Activated T-helper 1 cell treated with anti-CD3 and anti-CD28 coated beads, Interleukin-12 subunit alpha, Interleukin-12 subunit beta, Interleukin-2, Interleukin-4 antibody, amounts not matched to agents 30 ng/mL and 10 ng/mL and 1 ng/mL, durations not matched to agents 14 hours and 24 hours and 36 hours (primary cell): ENCODE measurements around the gene NIPAL4. TPM values are rescaled to one million over a fixed set of nuclear protein-coding genes. Genes with fewer than 3 reads are reported as not detected.

Experiments used
- DNase-seq: peaks from one replicate; pipeline ENCODE4 v3.0.0; 2021; ENCODE audit warnings: low spot score
- H3K27ac Mint-ChIP-seq: one replicate; pipeline ENCODE4 v1.8.0; 2021; ENCODE audit warnings: mild to moderate bottlenecking, mixed read lengths
- H3K27me3 Mint-ChIP-seq: one replicate; pipeline ENCODE4 v1.8.0; 2022; ENCODE audit warnings: mild to moderate bottlenecking, moderate library complexity, mixed read lengths; ENCODE audit not compliant: insufficient read depth
- H3K36me3 Mint-ChIP-seq: one replicate; pipeline ENCODE4 v1.8.0; 2021; ENCODE audit warnings: low read depth, mixed read lengths
- H3K4me1 Mint-ChIP-seq: one replicate; pipeline ENCODE4 v1.8.0; 2021; ENCODE audit warnings: low read depth, mixed read lengths
- H3K4me3 Mint-ChIP-seq: one replicate; pipeline ENCODE4 v1.8.0; 2021; ENCODE audit warnings: mild to moderate bottlenecking, moderate library complexity, mixed read lengths
- H3K9me3 Mint-ChIP-seq: one replicate; pipeline ENCODE4 v1.8.0; 2021; ENCODE audit warnings: mixed read lengths
- intact Hi-C: fragments of 100-400 bp; cut with micrococcal nuclease; formaldehyde crosslinking; loops from one replicate; pipeline ENCODE4 v1.15.1; 2024
- total RNA-seq: library from RNA; stranded (reverse); gene quantifications from 2 replicates; pipeline ENCODE4 v1.2.3, GENCODE V29; 2022

Gene NIPAL4
- total RNA-seq, 1 donor from 2014 or later: 2.2 TPM

DNA sequence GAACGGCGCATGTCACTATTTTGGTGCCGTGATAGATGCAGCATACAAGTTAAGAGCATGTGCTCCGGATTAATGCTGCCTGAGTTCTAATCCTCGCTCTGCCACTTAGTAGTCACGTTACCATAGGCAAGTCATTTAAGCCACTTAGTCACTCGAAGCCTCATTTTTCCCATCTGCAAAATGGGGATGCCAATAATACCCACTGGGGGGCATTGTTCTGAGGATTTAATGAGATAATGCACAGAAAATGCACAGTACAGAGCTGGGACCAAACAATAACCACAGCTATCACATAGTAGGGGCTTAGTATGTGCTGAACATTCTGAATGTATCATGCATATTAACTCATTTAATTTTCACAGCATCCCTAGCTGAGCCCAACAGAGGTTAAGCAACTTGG, 9.1 kb downstream of the NIPAL4 start:
- Mint-ChIP-seq H3K27me3 (no peaks in the 10 kb centered on the region), H3K4me1 (peaks cover 47% of the 10 kb centered on the region), H3K9me3 (no peaks in the 10 kb centered on the region), H3K4me3 (no peak overlapping the region), H3K27ac (no peak overlapping the region), H3K36me3 (peaks cover 40% of the 10 kb centered on the region)
- DNase-seq: no peak
- intact Hi-C loops: loop anchor here (10.0 kb wide), 1 partner anchor 294 kb away; no protein-coding TSS in a partner anchor

DNA sequence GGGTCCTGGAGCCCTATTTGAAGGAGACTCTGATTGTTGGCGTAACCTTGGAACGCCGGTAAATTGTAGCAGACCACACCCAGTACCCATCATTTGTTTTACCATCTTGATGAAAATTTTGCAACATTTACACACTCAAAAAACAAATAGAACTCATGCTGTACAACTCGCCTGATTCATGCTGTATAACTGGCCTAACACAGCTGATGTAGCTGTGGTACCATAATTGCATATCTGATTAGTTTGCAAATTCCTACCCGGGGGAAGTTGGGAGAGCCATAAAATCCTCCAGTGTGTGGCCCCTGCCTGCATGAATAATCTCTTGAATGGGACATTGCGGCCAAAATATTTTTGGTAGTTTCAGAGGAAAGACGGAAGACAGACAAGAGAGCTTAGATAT, 9.7 kb downstream of the NIPAL4 start:
- Mint-ChIP-seq H3K4me3 (no peak overlapping the region), H3K36me3 (peaks cover 41% of the 10 kb centered on the region), H3K9me3 (no peaks in the 10 kb centered on the region), H3K27ac (peak overlapping the region; percentile 48), H3K4me1 (peaks cover 41% of the 10 kb centered on the region), H3K27me3 (no peaks in the 10 kb centered on the region)
- DNase-seq: no peak
- intact Hi-C loops: loop anchor here (10.0 kb wide), 1 partner anchor 295 kb away; no protein-coding TSS in a partner anchor

DNA sequence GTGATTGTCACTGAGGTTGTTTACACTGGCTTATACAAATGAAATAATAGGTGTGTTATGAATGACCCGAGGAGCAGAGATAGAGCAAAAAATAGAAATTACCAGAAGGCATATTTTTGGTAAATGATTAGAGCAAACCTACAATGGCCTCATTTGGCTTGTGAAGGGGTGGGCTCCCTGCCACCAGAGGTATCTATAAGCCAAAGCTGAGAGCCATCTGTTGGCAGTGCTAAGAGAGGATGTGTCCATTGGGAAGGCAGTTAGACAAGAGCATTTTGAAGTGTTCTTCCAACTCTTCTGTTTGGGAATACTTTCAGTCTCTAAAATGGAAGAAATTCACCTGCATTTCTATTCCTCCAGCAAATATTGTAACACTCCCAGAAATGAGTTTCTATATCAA, 10.6 kb downstream of the NIPAL4 start:
- Mint-ChIP-seq H3K36me3 (peaks cover 46% of the 10 kb centered on the region), H3K27me3 (no peaks in the 10 kb centered on the region), H3K27ac (no peak overlapping the region), H3K9me3 (no peaks in the 10 kb centered on the region), H3K4me1 (peaks cover 31% of the 10 kb centered on the region), H3K4me3 (no peak overlapping the region)
- no peak for DNase-seq
- intact Hi-C loops: loop anchor here (1.0 kb wide), 1 partner anchor 39 kb away; no protein-coding TSS in a partner anchor

DNA sequence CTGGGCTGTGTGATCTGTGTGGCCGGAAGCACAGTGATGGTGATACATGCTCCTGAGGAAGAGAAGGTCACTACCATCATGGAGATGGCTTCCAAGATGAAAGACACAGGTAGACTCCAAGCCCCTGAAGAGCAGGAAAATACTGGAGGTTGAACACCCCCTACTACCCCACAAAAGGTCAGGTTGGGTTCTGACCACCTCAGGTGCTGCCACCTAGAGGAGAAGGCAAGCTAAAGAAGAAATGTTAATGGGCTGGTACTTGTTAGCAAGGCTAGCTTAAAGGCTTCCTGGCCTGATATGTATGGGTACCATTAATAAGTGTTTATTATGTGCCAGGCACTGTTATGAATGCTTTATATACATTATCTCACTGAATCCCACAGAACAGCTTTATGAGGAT, 11.7 kb downstream of the NIPAL4 start:
- no peak for DNase-seq
- Mint-ChIP-seq H3K4me3 (no peak overlapping the region), H3K9me3 (no peaks in the 10 kb centered on the region), H3K27me3 (no peaks in the 10 kb centered on the region), H3K36me3 (peaks cover 41% of the 10 kb centered on the region), H3K4me1 (peaks cover 22% of the 10 kb centered on the region), H3K27ac (peak overlapping the region; percentile 52)
- intact Hi-C loops: loop anchor here (1.0 kb wide), 1 partner anchor 40 kb away; no protein-coding TSS in a partner anchor

DNA sequence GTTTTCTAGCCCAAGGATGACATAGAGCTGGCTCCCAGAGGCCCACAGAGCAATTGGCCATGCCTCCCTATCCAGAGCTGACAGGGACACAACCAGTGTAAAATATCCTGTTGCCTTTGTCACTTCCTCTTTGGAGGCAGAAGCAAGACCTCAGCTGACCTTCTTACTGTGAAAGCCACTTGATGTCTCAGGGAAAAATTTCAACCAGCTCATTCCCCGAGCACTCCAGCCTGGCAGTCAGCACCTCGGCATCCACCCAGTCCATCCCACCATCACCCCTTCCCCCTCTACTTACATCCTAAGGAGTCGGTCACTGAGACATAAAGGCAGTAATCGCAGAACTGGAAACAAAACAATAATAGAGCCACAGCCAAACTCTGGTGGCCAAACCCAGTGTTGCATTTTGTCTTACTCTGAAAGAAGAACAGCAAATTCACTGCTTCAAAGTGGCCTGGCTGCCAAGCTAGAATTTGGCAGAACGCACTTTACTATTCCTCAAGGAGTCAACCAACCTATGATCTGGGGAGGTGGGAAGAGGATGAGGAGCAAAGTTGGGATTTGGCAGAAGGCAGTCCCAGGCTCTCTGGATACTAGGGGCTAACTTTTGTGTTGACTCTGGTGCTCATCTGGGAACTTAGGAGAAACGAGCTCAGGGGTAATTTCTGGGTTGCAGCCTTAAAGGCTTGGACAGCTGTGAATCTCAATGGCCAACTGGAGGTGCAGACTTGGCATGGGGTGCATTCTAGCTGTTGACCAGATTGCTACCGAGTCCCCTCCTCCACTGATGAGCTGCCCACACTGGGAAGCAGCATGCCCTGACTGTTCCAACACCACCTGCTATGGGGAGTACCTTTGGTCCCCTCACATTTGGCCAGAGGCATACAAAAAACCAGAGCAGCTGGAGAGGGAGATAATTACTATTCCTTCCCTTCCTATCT, 13.6 kb downstream of the NIPAL4 start:
- Mint-ChIP-seq H3K4me1 (peaks cover 41% of the 10 kb centered on the region), H3K4me3 (no peak overlapping the region), H3K9me3 (no peaks in the 10 kb centered on the region), H3K36me3 (peaks cover 55% of the 10 kb centered on the region), H3K27me3 (no peaks in the 10 kb centered on the region), H3K27ac (peak overlapping the region; percentile 68)
- intact Hi-C loops: no loop called here
- no peak for DNase-seq

DNA sequence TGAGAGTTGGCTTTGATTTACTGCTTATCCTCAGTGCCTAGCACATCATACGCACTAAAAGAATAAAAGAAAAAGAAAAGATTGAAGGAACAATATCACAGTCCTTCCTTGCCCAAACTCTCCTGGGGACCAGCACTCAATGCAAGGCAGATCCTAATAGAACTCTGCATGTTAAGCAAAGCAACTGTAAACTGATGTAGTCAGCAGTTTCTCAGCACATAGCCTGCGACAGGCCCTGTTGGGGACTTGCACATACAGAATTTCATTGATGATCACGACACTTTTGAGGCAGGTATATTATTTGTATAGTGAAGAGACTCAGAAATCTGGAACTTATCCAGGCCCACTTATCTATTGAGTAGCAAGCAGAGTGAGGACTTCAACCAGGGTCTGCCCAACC, 15.4 kb downstream of the NIPAL4 start:
- intact Hi-C loops: loop anchor here (5.0 kb wide), 1 partner anchor 98 kb away; no protein-coding TSS in a partner anchor
- Mint-ChIP-seq H3K9me3 (no peaks in the 10 kb centered on the region), H3K27ac (peak overlapping the region; percentile 41), H3K4me3 (no peak overlapping the region), H3K4me1 (peaks cover 54% of the 10 kb centered on the region), H3K36me3 (peaks cover 64% of the 10 kb centered on the region), H3K27me3 (no peaks in the 10 kb centered on the region)
- DNase-seq: no peak

DNA sequence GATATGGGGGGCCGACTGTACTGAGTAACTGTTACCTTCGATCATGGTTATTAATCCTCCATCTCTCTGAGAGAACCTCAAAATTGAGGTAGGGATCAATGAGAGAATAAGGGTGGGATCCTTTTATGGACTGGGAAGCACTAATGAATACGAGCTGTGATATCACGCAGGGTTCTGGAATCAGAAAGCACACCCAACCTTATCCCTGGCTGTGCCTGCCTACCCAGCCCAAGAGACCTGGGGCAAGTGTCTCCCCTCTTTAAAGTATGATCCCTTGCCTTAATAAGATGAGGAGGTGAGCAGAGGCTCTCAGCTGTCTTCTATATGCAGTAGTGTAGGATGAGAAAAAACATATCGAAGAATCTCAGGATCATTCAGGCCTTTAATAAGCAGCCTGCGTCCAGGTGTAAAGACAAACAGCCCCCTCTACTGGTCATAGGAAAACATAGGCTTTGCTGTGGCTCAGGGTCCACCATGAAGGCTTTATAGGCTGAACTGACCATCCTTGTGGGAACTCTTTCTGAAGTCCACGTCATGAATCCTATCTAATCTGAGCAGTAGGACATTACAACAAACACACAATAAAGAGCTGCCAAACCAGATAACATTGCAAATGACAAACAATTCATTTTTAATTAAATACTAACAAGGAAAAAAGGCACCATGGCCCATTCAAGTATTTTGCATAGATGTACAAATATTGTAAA, 16.8 kb downstream of the NIPAL4 start:
- H3K9me3 Mint-ChIP-seq: no peaks in the 10 kb centered on the region
- no peak for DNase-seq
- peaks cover 65% of the 10 kb centered on the region for H3K4me1 Mint-ChIP-seq
- no peaks in the 10 kb centered on the region for H3K27me3 Mint-ChIP-seq
- intact Hi-C loops: loop anchor here (1.0 to 5.0 kb wide), 3 partner anchors 46 to 149 kb away; no protein-coding TSS in a partner anchor
- no peak overlapping the region for H3K4me3 Mint-ChIP-seq
- H3K27ac Mint-ChIP-seq: peak overlapping the region; percentile 48
- H3K36me3 Mint-ChIP-seq: peaks cover 69% of the 10 kb centered on the region

DNA sequence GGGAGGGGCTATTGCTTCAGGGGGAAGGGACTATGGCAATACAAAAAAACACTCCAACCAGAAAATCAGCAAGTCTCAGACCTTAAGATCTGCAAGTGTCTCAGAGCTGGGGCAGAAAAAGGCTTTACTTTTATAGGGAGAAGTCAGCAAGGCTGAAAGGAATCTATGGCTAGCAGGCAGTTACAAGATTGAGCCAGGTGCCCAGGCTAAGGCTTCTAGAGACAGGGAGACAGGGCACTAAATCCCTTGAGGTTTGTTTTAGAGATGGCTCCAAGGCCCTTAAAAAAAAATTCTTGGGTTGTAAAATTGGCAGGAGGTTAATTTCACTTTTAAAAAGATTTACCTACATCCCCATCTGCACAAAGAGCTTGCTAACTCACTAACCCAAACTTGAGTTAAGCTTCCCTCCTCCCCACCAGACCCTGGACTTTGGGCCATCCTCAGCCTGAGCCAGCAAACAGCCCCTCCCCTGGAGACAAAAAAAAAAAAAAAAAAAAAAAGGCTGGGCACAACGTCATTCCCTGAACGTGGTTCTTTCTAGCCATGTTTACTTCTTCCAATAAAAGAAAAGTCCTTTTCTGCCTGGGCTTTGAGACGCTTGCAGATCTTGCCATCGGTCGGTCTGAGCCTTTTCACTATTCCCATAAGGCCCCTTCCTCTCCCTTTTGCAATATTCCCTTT, 17.9 kb downstream of the NIPAL4 start:
- no peaks in the 10 kb centered on the region for H3K27me3 Mint-ChIP-seq
- H3K27ac Mint-ChIP-seq: peak overlapping the region; percentile 94
- intact Hi-C loops: loop anchor here (1.0 to 5.0 kb wide), 3 partner anchors 47 to 150 kb away; no protein-coding TSS in a partner anchor
- DNase-seq: no peak
- H3K36me3 Mint-ChIP-seq: peaks cover 71% of the 10 kb centered on the region
- no peak overlapping the region for H3K4me3 Mint-ChIP-seq
- no peaks in the 10 kb centered on the region for H3K9me3 Mint-ChIP-seq
- peaks cover 71% of the 10 kb centered on the region for H3K4me1 Mint-ChIP-seq

DNA sequence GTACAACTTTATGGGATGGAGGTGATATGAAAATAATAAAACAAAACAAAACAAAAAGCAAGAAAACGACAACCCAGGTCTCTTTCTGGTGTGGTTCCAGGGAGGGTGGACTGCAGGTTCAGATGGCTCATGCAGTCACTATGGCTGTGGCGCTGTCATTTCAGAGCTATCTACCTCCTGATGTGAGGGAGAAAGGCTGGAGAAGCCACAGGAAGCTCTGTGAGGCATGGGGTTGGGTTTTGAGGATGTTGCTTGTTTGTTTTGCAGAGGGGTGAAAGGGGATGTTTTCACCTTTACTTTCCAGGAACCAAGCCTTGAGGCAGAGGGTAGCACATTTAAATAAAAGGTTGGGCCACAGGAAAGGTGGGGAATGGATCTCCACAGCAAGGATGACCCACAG, 18.7 kb downstream of the NIPAL4 start:
- intact Hi-C loops: loop anchor here (5.0 kb wide), 1 partner anchor 101 kb away; no protein-coding TSS in a partner anchor
- H3K27me3 Mint-ChIP-seq: no peaks in the 10 kb centered on the region
- peaks cover 68% of the 10 kb centered on the region for H3K4me1 Mint-ChIP-seq
- peak overlapping the region; percentile 94 for H3K27ac Mint-ChIP-seq
- peak overlapping the region; percentile 46 for H3K4me3 Mint-ChIP-seq
- no peaks in the 10 kb centered on the region for H3K9me3 Mint-ChIP-seq
- H3K36me3 Mint-ChIP-seq: peaks cover 71% of the 10 kb centered on the region
- DNase-seq: no peak

DNA sequence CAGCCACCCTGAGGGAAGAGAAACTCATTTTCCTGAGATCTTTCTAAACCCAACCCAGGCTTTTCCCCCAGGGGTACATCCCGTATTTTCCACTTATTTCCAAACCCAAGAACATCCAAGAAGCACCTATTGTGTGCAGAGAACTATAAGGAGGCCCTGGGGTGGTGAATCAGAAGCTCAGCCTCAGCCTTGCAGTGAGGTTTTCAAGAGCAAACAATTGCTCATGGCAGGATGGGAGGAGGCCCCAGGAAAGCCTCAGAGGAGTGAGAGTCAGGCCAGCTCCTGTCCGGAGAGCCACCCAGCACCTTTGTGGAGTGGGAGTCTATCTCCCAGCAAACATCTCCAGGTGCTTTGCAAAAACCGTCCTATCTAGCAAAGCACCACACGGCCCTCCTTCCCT, 19.2 kb downstream of the NIPAL4 start:
- Mint-ChIP-seq H3K4me1 (peaks cover 70% of the 10 kb centered on the region), H3K4me3 (peak overlapping the region; percentile 46), H3K27ac (peak overlapping the region; percentile 94), H3K9me3 (no peaks in the 10 kb centered on the region), H3K36me3 (peaks cover 75% of the 10 kb centered on the region), H3K27me3 (no peaks in the 10 kb centered on the region)
- no peak for DNase-seq
- intact Hi-C loops: loop anchor here (5.0 kb wide), 1 partner anchor 102 kb away; no protein-coding TSS in a partner anchor

DNA sequence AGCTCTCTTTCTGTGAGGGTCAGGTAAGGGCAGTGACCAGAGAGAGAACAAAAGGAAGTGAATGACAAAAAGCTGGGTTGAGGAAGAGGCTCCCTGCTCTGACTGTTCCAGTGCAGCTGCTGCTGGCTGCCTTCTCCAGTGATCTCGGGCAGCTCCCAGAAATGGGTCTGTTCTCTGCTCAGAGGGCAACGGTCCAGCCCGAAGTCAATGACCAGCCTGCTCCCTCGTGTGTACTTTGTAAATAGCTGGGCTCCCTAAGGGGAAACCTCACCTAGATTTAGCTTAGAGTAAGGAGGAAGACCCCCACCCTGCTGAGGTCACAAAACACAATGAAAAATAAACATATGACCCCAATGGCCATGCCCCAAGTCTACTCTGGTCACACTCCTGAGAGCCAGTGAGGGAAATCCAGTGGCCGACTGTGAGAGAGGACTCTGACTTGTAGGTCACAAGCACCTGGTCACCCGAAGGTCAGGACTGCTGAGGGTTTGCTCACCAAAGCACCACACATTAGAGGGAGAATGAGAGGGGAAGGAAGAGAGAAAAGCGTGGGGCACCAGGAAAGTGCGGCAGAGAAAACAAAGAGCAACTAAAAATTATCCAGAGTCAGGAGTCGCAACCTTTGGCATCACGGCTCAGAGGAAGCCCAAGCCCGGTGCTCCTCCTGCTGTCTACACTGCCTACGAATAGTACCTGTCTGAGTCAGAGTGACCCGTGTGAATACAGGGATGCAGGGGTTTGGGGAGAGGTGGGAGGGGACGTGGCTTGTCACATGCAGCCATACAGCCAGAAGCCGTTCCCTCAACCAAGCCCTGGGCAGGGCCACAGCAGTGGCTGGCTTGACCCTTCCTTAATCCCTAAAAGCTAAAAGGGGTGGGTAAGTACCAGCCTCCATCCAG, 19.8 kb downstream of the NIPAL4 start:
- Mint-ChIP-seq H3K4me1 (peaks cover 76% of the 10 kb centered on the region), H3K36me3 (peaks cover 76% of the 10 kb centered on the region), H3K9me3 (no peaks in the 10 kb centered on the region), H3K27me3 (no peaks in the 10 kb centered on the region), H3K4me3 (peak overlapping the region; percentile 46), H3K27ac (peak overlapping the region; percentile 94)
- intact Hi-C loops: loop anchor here (5.0 kb wide), 1 partner anchor 103 kb away; no protein-coding TSS in a partner anchor
- DNase-seq: no peak
